K562 (cell line): ENCODE results near the gene TTLL10. TPM values are rescaled to one million over a fixed set of nuclear protein-coding genes. Genes with fewer than 3 reads are reported as not detected.

ENCODE experiments used
- BCL6 ChIP-seq: fragments of 250-450 bp; sonication (Bioruptor Pico); IDR thresholded peaks from 2 replicates; pipeline ENCODE4 v1.4.0; 2020
- CBX5 ChIP-seq: IDR thresholded peaks from 2 replicates; pipeline ENCODE4 v1.6.1; 2014; ENCODE audit warnings: low read depth, borderline replicate concordance
- ETV1 ChIP-seq: fragments of 450-650 bp; conservative IDR thresholded peaks from 2 replicates; pipeline ENCODE4 v1.6.1; 2016; ENCODE audit warnings: missing genetic modification characterization, control low read depth, low read depth, missing compliant biosample characterization
- GABPB1 ChIP-seq: sonication (generic); formaldehyde crosslinking; IDR thresholded peaks from 2 replicates; pipeline ENCODE4 v1.8.0; 2022; ENCODE audit warnings: mild to moderate bottlenecking, missing genetic modification reagents
- KAT7 ChIP-seq: sonication (generic); formaldehyde crosslinking; IDR thresholded peaks from 2 replicates; pipeline ENCODE4 v1.8.0; 2022; ENCODE audit warnings: missing genetic modification reagents, mild to moderate bottlenecking, borderline replicate concordance
- MCM2 ChIP-seq: fragments of 450-650 bp; IDR thresholded peaks from 2 replicates; pipeline ENCODE4 v1.6.1; 2017; ENCODE audit warnings: low read depth, mild to moderate bottlenecking
- MEF2A ChIP-seq: IDR thresholded peaks from 2 replicates; pipeline ENCODE4 v1.6.1; 2011; ENCODE audit warnings: low read depth, mild to moderate bottlenecking, low read length, moderate library complexity; ENCODE audit not compliant: control insufficient read depth
- MTA2 ChIP-seq: fragments of 450-650 bp; IDR thresholded peaks from 2 replicates; pipeline ENCODE4 v1.6.1; 2016; ENCODE audit warnings: low read depth
- NFIX ChIP-seq: fragments of 250-450 bp; sonication (Bioruptor Pico); IDR thresholded peaks from 2 replicates; pipeline ENCODE4 v1.4.0; 2020; ENCODE audit warnings: low read depth, mild to moderate bottlenecking, moderate library complexity
- NR4A1 ChIP-seq, 2 experiments: fragments of 250-450 bp in 1 of 2; fragments of 450-650 bp in 1 of 2; sonication (Bioruptor Pico) in 1 of 2; IDR thresholded peaks; 2 replicates each; pipeline versions ENCODE4 v1.4.0 to v1.6.1; 2016 to 2020; ENCODE audit warnings: mild to moderate bottlenecking in 2 of 2, missing compliant biosample characterization in 1 of 2, missing genetic modification characterization in 1 of 2, moderate library complexity in 1 of 2
- PTTG1 ChIP-seq: fragments of 450-650 bp; IDR thresholded peaks from 2 replicates; pipeline ENCODE4 v1.6.1; 2016; ENCODE audit warnings: low read depth, mild to moderate bottlenecking, missing genetic modification characterization, missing compliant biosample characterization
- RBM22 ChIP-seq: fragments of 200-400 bp; formaldehyde crosslinking; IDR thresholded peaks from 2 replicates; pipeline ENCODE4 v1.6.1; 2018; ENCODE audit warnings: low read length, low read depth; ENCODE audit not compliant: poor library complexity, severe bottlenecking
- SAFB2 ChIP-seq: fragments of 200-400 bp; formaldehyde crosslinking; IDR thresholded peaks from 2 replicates; pipeline ENCODE4 v1.6.1; 2018; ENCODE audit warnings: borderline replicate concordance, low read length, low read depth, moderate library complexity; ENCODE audit not compliant: severe bottlenecking
- SMARCC2 ChIP-seq: fragments of 450-650 bp; IDR thresholded peaks from 2 replicates; pipeline ENCODE4 v1.6.1; 2017; ENCODE audit warnings: antibody characterized with exemption, moderate library complexity, mild to moderate bottlenecking, low read depth
- STAT5A ChIP-seq: IDR thresholded peaks from 2 replicates; pipeline ENCODE4 v1.6.1; 2012; ENCODE audit warnings: low read length, inconsistent platforms, borderline replicate concordance
- ZNF239 ChIP-seq: fragments of 250-450 bp; sonication (Bioruptor Pico); IDR thresholded peaks from 2 replicates; pipeline ENCODE4 v1.4.0; 2020; ENCODE audit warnings: mild to moderate bottlenecking
- ZNF785 ChIP-seq: fragments of 250-450 bp; sonication (Bioruptor Pico); IDR thresholded peaks from 2 replicates; pipeline ENCODE4 v1.4.0; 2020; ENCODE audit warnings: mild to moderate bottlenecking
- polyA plus RNA-seq, 8 experiments: library from polyadenylated mRNA; depleted of rRNA in 4 of 8; stranded (reverse) in 5 of 8; unstranded in 3 of 8; fragments of >200 nt; fragmentation: Nextera tagmentation in 2 of 8; fragmentation: Illumina TruSeq in 1 of 8; extraction: Ambion mirVana in 2 of 8; extraction: Trizol in 1 of 8; gene quantifications; 2 replicates each; pipeline versions ENCODE4 v1.2.1 to v1.2.3, GENCODE V29; 2011 to 2014; ENCODE audit warnings: inconsistent platforms in 1 of 8, missing spikeins in 1 of 8
- total RNA-seq, 7 experiments: library from RNA; depleted of rRNA in 6 of 7; stranded (reverse); fragments of >200 nt in 6 of 7; fragmentation: Illumina TruSeq in 2 of 7; extraction: Trizol in 2 of 7; gene quantifications; 2 replicates each; pipeline versions ENCODE4 v1.2.1 to v1.2.3, GENCODE V29; 2011 to 2021; ENCODE audit warnings: low replicate concordance in 1 of 7
- TF ChIP-seq, protein P1 (sequence below): sonication (generic); formaldehyde crosslinking; IDR thresholded peaks from 2 replicates; pipeline ENCODE4 v1.4.0; 2020; ENCODE audit warnings: mild to moderate bottlenecking, missing genetic modification reagents
- TF ChIP-seq, protein P2 (sequence below), 2 experiments: fragments of 150-350 bp in 1 of 2; IDR thresholded peaks; 2 replicates each; pipeline ENCODE4 v1.6.1; 2012 to 2016; ENCODE audit warnings: low read depth in 2 of 2, low read length in 2 of 2, mild to moderate bottlenecking in 1 of 2, moderate library complexity in 1 of 2
- TF ChIP-seq, protein P3 (sequence below): fragments of 250-450 bp; sonication (Bioruptor Pico); IDR thresholded peaks from 2 replicates; pipeline ENCODE4 v1.4.0; 2020; ENCODE audit warnings: borderline replicate concordance

TTLL10 gene
- total and polyA plus RNA-seq, 9 of the 15 experiments (the other 6 are each of a cell fraction or from before 2014, with no cell fraction given), result not detected

DNA sequence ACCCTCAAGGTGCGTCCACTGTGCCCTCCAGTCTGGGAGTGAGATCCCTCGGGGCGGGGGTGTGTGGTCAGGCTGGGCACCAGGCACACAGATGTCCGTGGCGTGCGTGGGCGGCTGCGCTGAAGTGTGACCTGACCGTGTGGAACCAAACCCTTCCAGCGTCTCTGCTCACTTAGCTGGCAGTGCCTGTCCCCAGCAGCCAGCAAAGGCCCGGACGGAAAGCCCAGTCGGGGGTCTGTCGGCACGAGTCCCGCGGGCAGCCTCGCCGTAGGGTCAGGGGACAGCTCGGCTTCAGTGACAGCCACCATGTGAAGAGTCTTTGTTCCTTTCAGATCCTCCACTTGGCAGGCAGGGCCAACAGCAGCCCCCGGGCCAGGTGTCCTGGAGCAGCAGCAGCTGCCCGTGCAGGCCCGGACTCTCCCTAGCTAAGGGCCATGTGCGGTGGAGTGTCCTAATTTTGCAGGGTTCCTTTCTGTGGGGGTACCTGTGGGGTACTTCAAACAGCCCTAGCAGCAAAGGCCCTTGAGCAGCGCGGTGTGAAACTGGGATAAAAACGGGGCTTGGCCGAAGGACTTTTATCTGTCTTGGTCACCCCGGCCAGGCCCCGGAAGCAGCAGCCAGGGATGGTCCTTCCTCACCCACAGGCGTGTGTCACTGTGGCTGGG is 11.6 kb downstream of the TTLL10 start (continued):
- TF ChIP-seq RBM22 (no peak), NR4A1 (CRISPR knock-in tag; IDR thresholded peaks at IDR 0.05) (no peak), NR4A1 (tag; IDR thresholded peaks at IDR 0.05) (0 out of 2 replicates have a peak, but pooled peaks have one; percentile 59), NFIX (CRISPR knock-in tag) (no peak), ZNF239 (CRISPR knock-in tag) (no peak), SAFB2 (no peak), KAT7 (CRISPR knock-in tag) (no peak), ZNF785 (CRISPR knock-in tag) (no peak), MEF2A (no peak), SMARCC2 (0 out of 2 replicates have a peak, but pooled peaks have one; percentile 53), MTA2 (no peak), GABPB1 (CRISPR knock-in tag) (peak; percentile 54), BCL6 (CRISPR knock-in tag) (no peak), ETV1 (peak; percentile 93), CBX5 (no peak), STAT5A (no peak), MCM2 (no peak), PTTG1 (tag) (no peak)
- TF ChIP-seq, protein P1, sequence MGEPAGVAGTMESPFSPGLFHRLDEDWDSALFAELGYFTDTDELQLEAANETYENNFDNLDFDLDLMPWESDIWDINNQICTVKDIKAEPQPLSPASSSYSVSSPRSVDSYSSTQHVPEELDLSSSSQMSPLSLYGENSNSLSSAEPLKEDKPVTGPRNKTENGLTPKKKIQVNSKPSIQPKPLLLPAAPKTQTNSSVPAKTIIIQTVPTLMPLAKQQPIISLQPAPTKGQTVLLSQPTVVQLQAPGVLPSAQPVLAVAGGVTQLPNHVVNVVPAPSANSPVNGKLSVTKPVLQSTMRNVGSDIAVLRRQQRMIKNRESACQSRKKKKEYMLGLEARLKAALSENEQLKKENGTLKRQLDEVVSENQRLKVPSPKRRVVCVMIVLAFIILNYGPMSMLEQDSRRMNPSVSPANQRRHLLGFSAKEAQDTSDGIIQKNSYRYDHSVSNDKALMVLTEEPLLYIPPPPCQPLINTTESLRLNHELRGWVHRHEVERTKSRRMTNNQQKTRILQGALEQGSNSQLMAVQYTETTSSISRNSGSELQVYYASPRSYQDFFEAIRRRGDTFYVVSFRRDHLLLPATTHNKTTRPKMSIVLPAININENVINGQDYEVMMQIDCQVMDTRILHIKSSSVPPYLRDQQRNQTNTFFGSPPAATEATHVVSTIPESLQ (CRISPR knock-in tag), result no peak
- TF ChIP-seq, protein P2, sequence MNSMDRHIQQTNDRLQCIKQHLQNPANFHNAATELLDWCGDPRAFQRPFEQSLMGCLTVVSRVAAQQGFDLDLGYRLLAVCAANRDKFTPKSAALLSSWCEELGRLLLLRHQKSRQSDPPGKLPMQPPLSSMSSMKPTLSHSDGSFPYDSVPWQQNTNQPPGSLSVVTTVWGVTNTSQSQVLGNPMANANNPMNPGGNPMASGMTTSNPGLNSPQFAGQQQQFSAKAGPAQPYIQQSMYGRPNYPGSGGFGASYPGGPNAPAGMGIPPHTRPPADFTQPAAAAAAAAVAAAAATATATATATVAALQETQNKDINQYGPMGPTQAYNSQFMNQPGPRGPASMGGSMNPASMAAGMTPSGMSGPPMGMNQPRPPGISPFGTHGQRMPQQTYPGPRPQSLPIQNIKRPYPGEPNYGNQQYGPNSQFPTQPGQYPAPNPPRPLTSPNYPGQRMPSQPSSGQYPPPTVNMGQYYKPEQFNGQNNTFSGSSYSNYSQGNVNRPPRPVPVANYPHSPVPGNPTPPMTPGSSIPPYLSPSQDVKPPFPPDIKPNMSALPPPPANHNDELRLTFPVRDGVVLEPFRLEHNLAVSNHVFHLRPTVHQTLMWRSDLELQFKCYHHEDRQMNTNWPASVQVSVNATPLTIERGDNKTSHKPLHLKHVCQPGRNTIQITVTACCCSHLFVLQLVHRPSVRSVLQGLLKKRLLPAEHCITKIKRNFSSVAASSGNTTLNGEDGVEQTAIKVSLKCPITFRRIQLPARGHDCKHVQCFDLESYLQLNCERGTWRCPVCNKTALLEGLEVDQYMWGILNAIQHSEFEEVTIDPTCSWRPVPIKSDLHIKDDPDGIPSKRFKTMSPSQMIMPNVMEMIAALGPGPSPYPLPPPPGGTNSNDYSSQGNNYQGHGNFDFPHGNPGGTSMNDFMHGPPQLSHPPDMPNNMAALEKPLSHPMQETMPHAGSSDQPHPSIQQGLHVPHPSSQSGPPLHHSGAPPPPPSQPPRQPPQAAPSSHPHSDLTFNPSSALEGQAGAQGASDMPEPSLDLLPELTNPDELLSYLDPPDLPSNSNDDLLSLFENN (IDR thresholded peaks at IDR 0.05; ENCODE audit: low read depth in 2 of 2, low read length in 2 of 2), result peak in 1 of 2 experiments; percentile 30; a peak in 1 of 4 replicates
- TF ChIP-seq, protein P3, sequence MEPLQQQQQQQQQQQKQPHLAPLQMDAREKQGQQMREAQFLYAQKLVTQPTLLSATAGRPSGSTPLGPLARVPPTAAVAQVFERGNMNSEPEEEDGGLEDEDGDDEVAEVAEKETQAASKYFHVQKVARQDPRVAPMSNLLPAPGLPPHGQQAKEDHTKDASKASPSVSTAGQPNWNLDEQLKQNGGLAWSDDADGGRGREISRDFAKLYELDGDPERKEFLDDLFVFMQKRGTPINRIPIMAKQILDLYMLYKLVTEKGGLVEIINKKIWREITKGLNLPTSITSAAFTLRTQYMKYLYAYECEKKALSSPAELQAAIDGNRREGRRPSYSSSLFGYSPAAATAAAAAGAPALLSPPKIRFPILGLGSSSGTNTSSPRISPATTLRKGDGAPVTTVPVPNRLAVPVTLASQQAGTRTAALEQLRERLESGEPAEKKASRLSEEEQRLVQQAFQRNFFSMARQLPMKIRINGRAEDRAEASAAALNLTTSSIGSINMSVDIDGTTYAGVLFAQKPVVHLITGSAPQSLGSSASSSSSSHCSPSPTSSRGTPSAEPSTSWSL (CRISPR knock-in tag), result no peak
